ENCODE data around the gene PAX7. TPM values are rescaled to one million over a fixed set of nuclear protein-coding genes. Genes with fewer than 3 reads are reported as not detected.

PAX7 gene
- total RNA-seq, 1 experiment from 2014 or later, result 0.15 TPM

GRCh38 chr1:18723206-18723605 lies 92.6 kb downstream of the PAX7 start:
- Mint-ChIP-seq H3K36me3 (ENCODE audit: insufficient read depth in 1 of 3, low read depth in 3 of 3) (no peaks in the 10 kb centered on the region), H3K27me3 (ENCODE audit: low read depth) (peaks cover 74% of the 10 kb centered on the region), H3K27ac (no peak overlapping the region), H3K9me3 (no peaks in the 10 kb centered on the region; a peak in 2 of 5 replicates), H3K4me3 (no peak overlapping the region), H3K4me1 (peaks cover 6 to 31% of the 10 kb centered on the region in 2 experiments)
- Histone ChIP-seq H3K14ac (ENCODE audit: insufficient read depth, low read length) (no peak overlapping the region), H3K9me3 (ENCODE audit: control insufficient read depth, low read depth, low read length) (no peaks in the 10 kb centered on the region), H4K91ac (ENCODE audit: insufficient read length, low read depth, low read length) (no peak overlapping the region), H4K5ac (ENCODE audit: insufficient read length, low read depth, low read length) (no peak overlapping the region), H3K27ac (ENCODE audit: insufficient read length, low read depth, low read length) (no peak overlapping the region), H3K4me1 (ENCODE audit: insufficient read depth, low read length) (no peaks in the 10 kb centered on the region), H3K9ac (ENCODE audit: extremely low read depth, insufficient read length, low read length) (no peak overlapping the region), H3K23ac (ENCODE audit: insufficient read length, low read depth, low read length) (no peak overlapping the region), H3K56ac (ENCODE audit: insufficient read length, low read depth, low read length) (no peak overlapping the region), H2AFZ (ENCODE audit: low read length) (no peak overlapping the region), H3K27me3 (ENCODE audit: insufficient read depth, low read length) (peaks cover 10% of the 10 kb centered on the region; the same call in 1 of the 2 replicates), H3T11ph (ENCODE audit: low read length) (no peak overlapping the region), H2BK20ac (ENCODE audit: low read depth, low read length, poor library complexity, severe bottlenecking) (no peak overlapping the region), H4K20me1 (ENCODE audit: control insufficient read depth, insufficient read depth, insufficient read length) (no peaks in the 10 kb centered on the region), H2BK5ac (ENCODE audit: insufficient read length, low read length) (no peak overlapping the region), H4K8ac (replicated peaks; ENCODE audit: insufficient read length, low read depth, low read length) (no peak overlapping the region), H3K4ac (ENCODE audit: low read depth, low read length) (no peak overlapping the region), H2BK120ac (ENCODE audit: low read depth, low read length, poor library complexity, severe bottlenecking) (no peak overlapping the region), H2BK15ac (ENCODE audit: low read depth, low read length) (no peak overlapping the region), H3K23me2 (ENCODE audit: insufficient read length, low read depth, low read length, poor library complexity, severe bottlenecking) (no peaks in the 10 kb centered on the region), H3K79me2 (ENCODE audit: insufficient read depth, low read length) (no peaks in the 10 kb centered on the region), H3K4me2 (ENCODE audit: insufficient read depth, insufficient read length, low read length) (no peak overlapping the region), H2AK5ac (ENCODE audit: insufficient read length, low read length) (no peak overlapping the region), H3K79me1 (ENCODE audit: insufficient read depth, low read depth, low read length, poor library complexity, severe bottlenecking) (no peaks in the 10 kb centered on the region), H2BK12ac (ENCODE audit: insufficient read length, low read depth, low read length) (no peak overlapping the region), H3K18ac (ENCODE audit: insufficient read length, low read depth, low read length) (no peak overlapping the region)
- no peak for TF ChIP-seq CTCF (conservative IDR thresholded peaks at IDR 0.05)
- WGBS (ENCODE audit: extremely low coverage, insufficient read length, low lambda C conversion rate), result no CpG with 5 or more reads among the region's 9 CpGs
- DNase-seq, result no peak

All from H9 (cell line).